Mucosa of stomach (tissue), 1 donor: Measurements from ENCODE around the gene DLG3.
"Not testable (repeated sequence)": the region's sequence is repeated elsewhere in the genome, so short reads cannot be mapped to it uniquely, and the experiment has no call there.

ENCODE experiments used
- H3K27me3 ChIP-seq: one replicate; pipeline ENCODE4 v1.7.0; 2013; ENCODE audit warnings: mild to moderate bottlenecking, low read length; ENCODE audit not compliant: control insufficient read depth, insufficient read depth
- H3K36me3 ChIP-seq: one replicate; pipeline ENCODE4 v1.7.0; 2013; ENCODE audit warnings: low read length; ENCODE audit not compliant: control insufficient read depth, insufficient read depth
- H3K4me1 ChIP-seq: one replicate; pipeline ENCODE4 v1.7.0; 2013; ENCODE audit warnings: mild to moderate bottlenecking, low read length; ENCODE audit not compliant: control insufficient read depth, insufficient read depth
- H3K4me3 ChIP-seq: one replicate; pipeline ENCODE4 v1.7.0; 2013; ENCODE audit warnings: low read length
- H3K9ac ChIP-seq: one replicate; pipeline ENCODE4 v1.7.0; 2013; ENCODE audit warnings: mild to moderate bottlenecking, low read length, moderate library complexity
- H3K9me3 ChIP-seq: one replicate; pipeline ENCODE4 v1.7.0; 2013; ENCODE audit warnings: mild to moderate bottlenecking, low read length, moderate library complexity; ENCODE audit not compliant: control insufficient read depth
- donor health status: Pancreatic carcinoma.

The DLG3 gene

DNA sequence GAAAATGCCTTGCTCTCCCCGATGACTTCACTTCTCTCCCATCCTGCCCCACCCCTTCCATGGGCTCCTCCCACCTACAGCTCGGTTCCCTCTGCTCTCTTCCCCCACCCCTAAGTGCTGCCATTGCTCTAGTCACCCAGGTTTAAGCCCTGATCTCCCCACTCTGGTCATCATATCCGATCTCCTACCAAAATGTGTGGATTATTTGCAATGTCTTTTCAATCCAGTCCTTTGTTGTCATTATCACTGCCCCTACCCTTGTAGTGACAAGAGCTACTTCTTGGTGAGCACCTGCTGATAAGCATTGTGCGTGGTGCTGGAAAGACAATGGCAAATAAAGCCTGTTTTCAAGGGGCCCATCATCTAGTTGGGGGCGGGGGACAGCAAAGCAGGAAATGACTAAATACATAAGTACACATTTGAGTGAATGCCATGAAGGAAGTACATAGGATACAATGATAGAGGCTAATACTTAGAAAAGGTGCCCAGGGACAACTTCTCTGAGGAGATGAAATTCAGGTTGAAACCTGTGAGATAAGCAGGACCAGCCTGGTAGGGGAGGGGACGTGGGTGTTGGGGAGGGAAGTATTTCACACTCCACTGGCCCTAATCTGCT, 63.8 kb downstream of the DLG3 start:
- Histone ChIP-seq H3K4me1 (peaks cover 11% of the 10 kb centered on the region), H3K9ac (no peak overlapping the region), H3K27me3 (no peaks in the 10 kb centered on the region), H3K36me3 (no peaks in the 10 kb centered on the region), H3K4me3 (no peak overlapping the region), H3K9me3 (no peaks in the 10 kb centered on the region)

DNA sequence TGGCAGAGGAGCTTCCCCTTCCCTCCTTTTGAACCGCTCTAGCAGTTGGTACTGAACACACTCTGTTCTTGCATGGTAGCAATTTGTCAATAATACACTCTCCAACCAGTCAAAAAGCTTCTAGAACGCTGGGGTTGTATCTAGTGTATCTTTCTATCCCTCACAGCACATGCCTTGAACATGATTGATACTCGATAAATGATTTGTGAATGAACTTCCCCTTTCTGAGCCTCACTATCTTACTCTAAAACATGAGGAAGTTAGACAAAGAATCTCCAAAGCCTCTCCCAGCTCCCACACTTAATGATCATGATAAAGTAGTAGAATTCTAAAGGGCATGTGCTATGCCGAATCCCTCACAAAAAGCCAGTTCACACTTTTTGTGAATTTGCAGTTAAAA, 64.4 kb downstream of the DLG3 start:
- no peaks in the 10 kb centered on the region for H3K9me3 ChIP-seq
- no peak overlapping the region for H3K4me3 ChIP-seq
- no peaks in the 10 kb centered on the region for H3K36me3 ChIP-seq
- H3K27me3 ChIP-seq: no peaks in the 10 kb centered on the region
- peaks cover 11% of the 10 kb centered on the region for H3K4me1 ChIP-seq
- no peak overlapping the region for H3K9ac ChIP-seq

DNA sequence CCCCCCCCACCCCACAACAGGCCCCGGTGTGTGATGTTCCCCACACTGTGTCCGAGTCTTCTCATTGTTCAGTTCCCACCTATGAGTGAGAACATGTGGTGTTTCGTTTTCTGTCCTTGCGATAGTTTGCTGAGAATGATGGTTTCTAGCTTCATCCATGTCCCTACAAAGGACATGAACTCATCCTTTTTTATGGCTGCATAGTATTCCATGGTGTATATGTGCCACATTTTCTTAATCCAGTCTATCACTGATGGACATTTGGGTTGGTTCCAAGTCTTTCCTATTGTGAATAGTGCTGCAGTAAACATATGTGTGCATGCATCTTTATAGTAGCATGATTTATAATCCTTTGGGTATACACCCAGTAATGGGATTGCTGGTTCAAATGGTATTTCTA, 70.6 kb downstream of the DLG3 start:
- not testable (repeated sequence) for H3K27me3 ChIP-seq, H3K9me3 ChIP-seq, H3K4me1 ChIP-seq, H3K9ac ChIP-seq, H3K36me3 ChIP-seq, H3K4me3 ChIP-seq

DNA sequence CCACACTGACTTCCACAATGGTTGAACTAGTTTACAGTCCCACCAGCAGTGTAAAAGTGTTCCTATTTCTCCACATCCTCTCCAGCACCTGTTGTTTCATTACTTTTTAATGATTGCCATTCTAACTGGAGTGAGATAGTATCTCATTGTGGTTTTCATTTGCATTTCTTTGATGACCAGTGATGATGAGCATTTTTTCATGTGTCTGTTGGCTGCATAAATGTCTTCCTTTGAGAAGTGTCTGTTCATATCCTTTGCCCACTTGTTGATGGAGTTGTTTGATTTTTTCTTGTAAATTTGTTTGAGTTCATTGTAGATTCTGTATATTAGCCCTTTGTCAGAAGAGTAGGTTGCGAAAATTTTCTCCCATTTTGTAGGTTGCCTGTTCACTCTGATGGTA, 71.1 kb downstream of the DLG3 start:
- H3K9ac ChIP-seq: not testable (repeated sequence)

GRCh38 chrX:70525733-70526132, 81.1 kb downstream of the DLG3 start:
- Histone ChIP-seq H3K9me3 (no peaks in the 10 kb centered on the region), H3K9ac (no peak overlapping the region), H3K36me3 (no peaks in the 10 kb centered on the region), H3K4me1 (peaks cover 4% of the 10 kb centered on the region), H3K27me3 (no peaks in the 10 kb centered on the region), H3K4me3 (no peak overlapping the region)

More for the DNA sequence above, 71.1 kb downstream of the DLG3 start:
- H3K27me3 ChIP-seq, H3K4me1 ChIP-seq, H3K36me3 ChIP-seq, H3K4me3 ChIP-seq, H3K9me3 ChIP-seq: not testable (repeated sequence)

DNA sequence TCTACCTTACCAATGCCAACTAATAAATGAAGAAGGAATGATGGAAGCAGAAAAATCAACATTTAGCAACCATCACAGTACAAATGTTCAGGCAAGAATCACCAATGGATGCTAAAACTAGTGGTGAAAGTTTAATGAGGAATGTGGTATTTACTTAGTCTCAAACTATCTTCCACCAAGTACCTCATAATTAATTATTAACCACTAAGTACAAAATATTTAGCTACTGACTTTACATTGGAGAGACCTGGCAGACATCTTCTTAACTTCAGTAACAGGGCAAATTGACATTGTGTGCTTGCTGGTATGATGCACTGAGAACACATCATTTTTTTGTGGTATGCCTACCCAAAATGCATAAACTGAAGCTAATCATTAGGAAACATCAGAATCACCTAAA, 82.4 kb downstream of the DLG3 start:
- H3K27me3 ChIP-seq: no peaks in the 10 kb centered on the region

DNA sequence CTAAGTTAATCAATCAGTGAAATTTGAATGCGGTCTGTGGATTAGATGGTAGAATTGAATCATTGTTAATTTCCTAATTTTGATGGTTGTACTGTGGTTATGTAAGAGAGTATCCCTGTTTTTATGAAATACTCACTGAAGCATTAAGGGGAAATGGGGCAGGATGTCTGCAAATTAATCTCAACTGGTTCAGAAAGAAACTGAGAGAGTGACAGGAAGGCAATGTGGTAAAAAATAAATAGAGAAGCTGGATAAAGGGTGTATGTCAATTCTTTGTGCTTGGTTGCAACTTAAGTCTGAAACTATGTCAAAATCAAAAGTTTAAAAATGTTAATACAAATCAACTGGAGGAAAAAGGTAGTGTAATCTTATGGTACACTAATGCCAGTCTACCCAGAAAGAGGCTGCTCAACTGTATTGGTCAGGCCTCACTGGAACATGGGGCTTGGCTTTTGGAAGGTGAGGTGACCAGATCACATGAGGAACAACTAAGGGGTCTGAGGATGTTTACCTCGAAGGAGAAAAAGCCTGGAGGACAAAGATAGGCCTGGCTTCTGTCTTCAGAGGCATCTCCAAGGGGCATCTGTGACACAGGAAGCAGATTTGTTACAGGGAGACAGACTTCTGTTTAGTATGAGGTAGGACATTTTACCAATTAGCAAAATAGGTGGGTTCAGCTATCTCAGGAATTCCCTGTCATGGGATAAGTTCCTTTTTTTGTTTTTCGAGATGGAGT, 83.1 kb downstream of the DLG3 start:
- Histone ChIP-seq H3K27me3 (no peaks in the 10 kb centered on the region), H3K4me1 (peaks cover 4% of the 10 kb centered on the region), H3K36me3 (no peaks in the 10 kb centered on the region), H3K4me3 (no peak overlapping the region), H3K9me3 (no peaks in the 10 kb centered on the region), H3K9ac (no peak overlapping the region)

More for the DNA sequence above, 82.4 kb downstream of the DLG3 start:
- Histone ChIP-seq H3K4me3 (no peak overlapping the region), H3K4me1 (peaks cover 4% of the 10 kb centered on the region), H3K9ac (no peak overlapping the region), H3K9me3 (no peaks in the 10 kb centered on the region), H3K36me3 (no peaks in the 10 kb centered on the region)

GRCh38 chrX:70535198-70535597, 90.6 kb downstream of the DLG3 start:
- Histone ChIP-seq H3K4me1 (no peaks in the 10 kb centered on the region), H3K27me3 (no peaks in the 10 kb centered on the region), H3K9me3 (no peaks in the 10 kb centered on the region), H3K9ac (no peak overlapping the region), H3K36me3 (no peaks in the 10 kb centered on the region), H3K4me3 (no peak overlapping the region)

DNA sequence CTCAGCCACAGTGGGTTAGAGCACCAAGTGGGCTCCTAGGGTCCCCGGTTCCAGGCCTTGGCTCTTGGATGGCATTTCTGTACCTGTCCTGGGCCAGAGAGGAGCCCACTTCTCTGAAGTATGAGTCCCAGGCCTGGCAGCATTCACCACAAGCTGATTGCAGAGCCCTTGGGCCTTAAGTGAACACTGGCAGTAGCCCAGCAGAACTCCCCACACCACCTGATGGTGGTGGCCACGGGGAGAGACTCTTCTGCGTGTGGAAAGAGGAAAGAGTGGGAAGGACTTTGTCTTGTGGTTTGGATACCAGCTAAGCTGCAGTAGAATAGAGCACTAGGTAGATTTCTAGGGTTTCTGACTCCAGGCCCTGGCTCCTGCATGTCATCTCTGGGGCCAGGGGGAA, 104.8 kb downstream of the DLG3 start:
- H3K9ac ChIP-seq: no peak overlapping the region

GRCh38 chrX:70552130-70552704, 107.6 kb downstream of the DLG3 start:
- Histone ChIP-seq H3K9me3 (no peaks in the 10 kb centered on the region), H3K27me3 (no peaks in the 10 kb centered on the region), H3K9ac (no peak overlapping the region), H3K4me1 (peaks cover 4% of the 10 kb centered on the region), H3K36me3 (no peaks in the 10 kb centered on the region), H3K4me3 (no peak overlapping the region)

More for the DNA sequence above, 104.8 kb downstream of the DLG3 start:
- Histone ChIP-seq H3K36me3 (no peaks in the 10 kb centered on the region), H3K4me3 (no peak overlapping the region), H3K4me1 (peaks cover 4% of the 10 kb centered on the region), H3K9me3 (no peaks in the 10 kb centered on the region), H3K27me3 (no peaks in the 10 kb centered on the region)

DNA sequence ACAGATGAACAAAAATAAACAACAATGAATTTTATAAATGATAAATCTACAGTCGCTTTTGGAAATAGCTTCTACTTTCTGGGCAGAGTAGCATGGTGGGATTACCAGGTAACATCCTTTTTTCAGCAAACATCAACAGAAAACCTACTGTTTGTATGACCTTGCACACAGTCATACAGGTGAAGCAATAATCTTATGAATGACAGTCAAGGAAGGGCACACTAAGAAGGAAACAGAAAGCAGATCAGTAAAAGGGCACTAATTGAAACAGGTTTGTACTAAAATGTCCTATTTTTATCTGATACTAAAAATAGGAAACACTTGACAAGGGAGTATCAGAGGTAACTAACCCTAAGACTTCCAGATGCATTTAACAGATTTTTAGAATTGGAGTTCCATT, 108.9 kb downstream of the DLG3 start:
- H3K9me3 ChIP-seq: no peaks in the 10 kb centered on the region
- no peak overlapping the region for H3K4me3 ChIP-seq
- H3K27me3 ChIP-seq: no peaks in the 10 kb centered on the region
- peaks cover 4% of the 10 kb centered on the region for H3K4me1 ChIP-seq
- H3K36me3 ChIP-seq: no peaks in the 10 kb centered on the region
- H3K9ac ChIP-seq: no peak overlapping the region

DNA sequence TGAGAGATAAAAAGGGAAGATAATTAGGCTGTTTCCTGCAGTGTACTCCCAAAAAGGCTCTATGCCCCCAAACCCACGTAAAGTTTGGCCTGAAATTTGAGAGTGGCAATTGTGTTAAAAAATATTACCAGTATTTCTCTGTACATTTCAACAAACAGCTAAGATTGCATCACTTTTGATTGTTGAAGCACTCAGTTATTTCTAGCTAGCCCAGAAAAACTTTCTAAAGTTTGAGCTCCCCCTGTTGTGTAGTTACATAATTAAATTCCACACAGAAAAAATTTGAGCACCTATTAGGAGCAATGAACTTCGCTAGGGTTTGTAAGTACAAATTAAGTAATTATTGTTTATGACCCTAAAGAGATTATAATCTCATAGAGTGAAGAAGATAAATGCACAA, 109.4 kb downstream of the DLG3 start:
- Histone ChIP-seq H3K27me3 (no peaks in the 10 kb centered on the region), H3K4me1 (peaks cover 4% of the 10 kb centered on the region), H3K9me3 (no peaks in the 10 kb centered on the region), H3K4me3 (no peak overlapping the region), H3K9ac (no peak overlapping the region), H3K36me3 (no peaks in the 10 kb centered on the region)
